ENCODE results near the gene DNAJC16. TPM values are rescaled to one million over a fixed set of nuclear protein-coding genes. Genes with fewer than 3 reads are reported as not detected.

DNAJC16 gene
- total and polyA plus RNA-seq, 2 of the 13 experiments (the other 11 are each of a cell fraction or from before 2014, with no cell fraction given): 11.4 to 15.4 TPM

DNA sequence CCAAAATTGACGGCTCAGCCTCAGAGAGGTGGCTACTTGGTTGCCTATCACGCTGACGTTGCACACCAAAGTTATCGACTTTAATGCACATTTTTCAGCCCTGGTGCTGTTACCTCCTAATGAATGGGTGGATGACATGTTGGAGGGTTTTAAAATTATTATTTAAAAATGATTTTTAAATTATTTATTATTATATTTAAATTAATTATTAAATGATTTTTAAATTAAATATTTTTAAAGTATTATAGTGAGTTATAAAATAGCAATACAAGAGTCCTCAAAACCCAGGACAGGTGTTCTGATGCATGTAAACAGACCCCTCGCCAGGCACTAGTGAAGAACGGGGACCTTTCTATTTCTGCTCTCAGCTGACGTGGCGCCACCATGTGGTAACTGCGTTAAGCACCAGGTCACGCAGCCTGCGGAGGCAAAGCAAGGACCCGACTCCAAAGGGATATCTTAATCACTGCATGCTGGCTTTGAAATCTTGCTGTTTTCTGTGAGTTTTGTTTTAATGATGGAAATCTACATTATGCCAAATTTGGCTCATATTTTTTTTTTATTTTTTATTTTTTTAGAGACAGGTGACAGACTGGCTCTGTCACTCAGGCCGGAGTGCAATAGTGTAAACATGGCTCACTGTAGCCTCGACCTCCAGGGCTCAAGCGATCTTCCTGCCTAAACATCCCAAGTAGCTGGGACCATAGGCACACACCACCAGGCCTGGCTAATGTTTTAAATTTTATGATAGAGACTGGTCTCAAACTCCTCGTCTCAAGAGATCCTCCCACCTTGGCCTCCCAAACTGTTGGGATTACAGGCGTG is 25.2 kb upstream of the DNAJC16 start:
- Histone ChIP-seq H3K4me3 (replicated peaks in 1 of 3; ENCODE audit: insufficient read depth in 1 of 3, low read depth in 2 of 3, low read length in 3 of 3) (no peak overlapping the region), H2AFZ (ENCODE audit: low read length) (no peak overlapping the region), H3K9ac (ENCODE audit: insufficient read depth, low read depth, low read length) (no peak overlapping the region), H3K4me2 (ENCODE audit: low read depth, low read length) (no peak overlapping the region), H3K36me3 (replicated peaks in 1 of 2; ENCODE audit: control insufficient read depth in 1 of 2, insufficient read depth in 2 of 2, low read length in 2 of 2) (peaks cover 2 to 17% of the 10 kb centered on the region in 2 experiments; a peak in 1 of 5 replicates), H4K20me1 (ENCODE audit: insufficient read depth, low read length) (no peaks in the 10 kb centered on the region), H3K27ac (ENCODE audit: extremely low read length, insufficient read depth, low read length) (no peak overlapping the region), H3K9me3 (ENCODE audit: low read length) (no peaks in the 10 kb centered on the region), H3K27me3 (ENCODE audit: control insufficient read depth in 1 of 2, insufficient read depth in 2 of 2, low read length in 2 of 2) (no peaks in the 10 kb centered on the region), H3K79me2 (ENCODE audit: insufficient read depth, low read length) (no peaks in the 10 kb centered on the region), H3K4me1 (ENCODE audit: insufficient read depth, low read length) (peaks cover 7% of the 10 kb centered on the region; the same call in 1 of the 2 replicates)
- no TSS peak for BruUV-seq (replicated peaks)
- peak; percentile 55 for DNase-seq (ENCODE audit: low spot score)
- ChIA-PET POLR2A (no interaction called here), CTCF (ENCODE audit: low intra/inter-chr PET ratio, low total read pairs) (interaction anchor here (1.1 kb wide), 1 partner anchor 178 kb away, joined by 5 read pairs; no protein-coding TSS in a partner anchor)
- peak; percentile 48 for FAIRE-seq
- WGBS (ENCODE audit: low lambda C conversion rate): 56% methylated on average over 17 of the region's 17 CpGs
- in situ Hi-C loops (cut with HindIII; ENCODE audit: extremely low pct_ligation_motif_present, low pct_unique_long_range_greater_than_20kb): no loop called here
- peak; percentile 86 for ATAC-seq
- intact Hi-C loops (cut with micrococcal nuclease; ENCODE audit: unreplicated experiment): no loop called here
- no peak for TF ChIP-seq ZNF878 (CRISPR knock-in tag; IDR thresholded peaks at IDR 0.05)
- no peak for TF ChIP-seq ZSCAN21 (CRISPR knock-in tag; IDR thresholded peaks at IDR 0.05; ENCODE audit: borderline replicate concordance)
- TF ChIP-seq STAG1 (CRISPR knock-in tag; IDR thresholded peaks at IDR 0.05): peak; percentile 67
- TF ChIP-seq, protein P1, sequence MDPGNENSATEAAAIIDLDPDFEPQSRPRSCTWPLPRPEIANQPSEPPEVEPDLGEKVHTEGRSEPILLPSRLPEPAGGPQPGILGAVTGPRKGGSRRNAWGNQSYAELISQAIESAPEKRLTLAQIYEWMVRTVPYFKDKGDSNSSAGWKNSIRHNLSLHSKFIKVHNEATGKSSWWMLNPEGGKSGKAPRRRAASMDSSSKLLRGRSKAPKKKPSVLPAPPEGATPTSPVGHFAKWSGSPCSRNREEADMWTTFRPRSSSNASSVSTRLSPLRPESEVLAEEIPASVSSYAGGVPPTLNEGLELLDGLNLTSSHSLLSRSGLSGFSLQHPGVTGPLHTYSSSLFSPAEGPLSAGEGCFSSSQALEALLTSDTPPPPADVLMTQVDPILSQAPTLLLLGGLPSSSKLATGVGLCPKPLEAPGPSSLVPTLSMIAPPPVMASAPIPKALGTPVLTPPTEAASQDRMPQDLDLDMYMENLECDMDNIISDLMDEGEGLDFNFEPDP (CRISPR knock-in tag; conservative IDR thresholded peaks at IDR 0.05): no peak
- no peak for TF ChIP-seq ZNF775 (CRISPR knock-in tag; IDR thresholded peaks at IDR 0.05; ENCODE audit: borderline replicate concordance)
- TF ChIP-seq, protein P2, sequence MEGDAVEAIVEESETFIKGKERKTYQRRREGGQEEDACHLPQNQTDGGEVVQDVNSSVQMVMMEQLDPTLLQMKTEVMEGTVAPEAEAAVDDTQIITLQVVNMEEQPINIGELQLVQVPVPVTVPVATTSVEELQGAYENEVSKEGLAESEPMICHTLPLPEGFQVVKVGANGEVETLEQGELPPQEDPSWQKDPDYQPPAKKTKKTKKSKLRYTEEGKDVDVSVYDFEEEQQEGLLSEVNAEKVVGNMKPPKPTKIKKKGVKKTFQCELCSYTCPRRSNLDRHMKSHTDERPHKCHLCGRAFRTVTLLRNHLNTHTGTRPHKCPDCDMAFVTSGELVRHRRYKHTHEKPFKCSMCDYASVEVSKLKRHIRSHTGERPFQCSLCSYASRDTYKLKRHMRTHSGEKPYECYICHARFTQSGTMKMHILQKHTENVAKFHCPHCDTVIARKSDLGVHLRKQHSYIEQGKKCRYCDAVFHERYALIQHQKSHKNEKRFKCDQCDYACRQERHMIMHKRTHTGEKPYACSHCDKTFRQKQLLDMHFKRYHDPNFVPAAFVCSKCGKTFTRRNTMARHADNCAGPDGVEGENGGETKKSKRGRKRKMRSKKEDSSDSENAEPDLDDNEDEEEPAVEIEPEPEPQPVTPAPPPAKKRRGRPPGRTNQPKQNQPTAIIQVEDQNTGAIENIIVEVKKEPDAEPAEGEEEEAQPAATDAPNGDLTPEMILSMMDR (CRISPR knock-in tag; IDR thresholded peaks at IDR 0.05): peak; percentile 80
- TF ChIP-seq MED8 (CRISPR knock-in tag; IDR thresholded peaks at IDR 0.05; ENCODE audit: insufficient replicate concordance): no peak
- TF ChIP-seq, protein P3, sequence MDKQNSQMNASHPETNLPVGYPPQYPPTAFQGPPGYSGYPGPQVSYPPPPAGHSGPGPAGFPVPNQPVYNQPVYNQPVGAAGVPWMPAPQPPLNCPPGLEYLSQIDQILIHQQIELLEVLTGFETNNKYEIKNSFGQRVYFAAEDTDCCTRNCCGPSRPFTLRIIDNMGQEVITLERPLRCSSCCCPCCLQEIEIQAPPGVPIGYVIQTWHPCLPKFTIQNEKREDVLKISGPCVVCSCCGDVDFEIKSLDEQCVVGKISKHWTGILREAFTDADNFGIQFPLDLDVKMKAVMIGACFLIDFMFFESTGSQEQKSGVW (CRISPR knock-in tag; IDR thresholded peaks at IDR 0.05; ENCODE audit: borderline replicate concordance): no peak
- TF ChIP-seq SP5 (CRISPR knock-in tag; IDR thresholded peaks at IDR 0.05; ENCODE audit: borderline replicate concordance, low read depth): no peak
- TF ChIP-seq AGO1 (IDR thresholded peaks at IDR 0.05; ENCODE audit: low read depth, low read length, poor library complexity, severe bottlenecking): no peak
- peak; percentile 51; the same call in 1 of the 2 replicates for TF ChIP-seq RAD21 (CRISPR knock-in tag; IDR thresholded peaks at IDR 0.05)
- TF ChIP-seq, protein P4, sequence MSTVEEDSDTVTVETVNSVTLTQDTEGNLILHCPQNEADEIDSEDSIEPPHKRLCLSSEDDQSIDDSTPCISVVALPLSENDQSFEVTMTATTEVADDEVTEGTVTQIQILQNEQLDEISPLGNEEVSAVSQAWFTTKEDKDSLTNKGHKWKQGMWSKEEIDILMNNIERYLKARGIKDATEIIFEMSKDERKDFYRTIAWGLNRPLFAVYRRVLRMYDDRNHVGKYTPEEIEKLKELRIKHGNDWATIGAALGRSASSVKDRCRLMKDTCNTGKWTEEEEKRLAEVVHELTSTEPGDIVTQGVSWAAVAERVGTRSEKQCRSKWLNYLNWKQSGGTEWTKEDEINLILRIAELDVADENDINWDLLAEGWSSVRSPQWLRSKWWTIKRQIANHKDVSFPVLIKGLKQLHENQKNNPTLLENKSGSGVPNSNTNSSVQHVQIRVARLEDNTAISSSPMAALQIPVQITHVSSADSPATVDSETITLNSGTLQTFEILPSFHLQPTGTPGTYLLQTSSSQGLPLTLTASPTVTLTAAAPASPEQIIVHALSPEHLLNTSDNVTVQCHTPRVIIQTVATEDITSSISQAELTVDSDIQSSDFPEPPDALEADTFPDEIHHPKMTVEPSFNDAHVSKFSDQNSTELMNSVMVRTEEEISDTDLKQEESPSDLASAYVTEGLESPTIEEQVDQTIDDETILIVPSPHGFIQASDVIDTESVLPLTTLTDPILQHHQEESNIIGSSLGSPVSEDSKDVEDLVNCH (CRISPR knock-in tag; IDR thresholded peaks at IDR 0.05): no peak
- TF ChIP-seq, protein P5, sequence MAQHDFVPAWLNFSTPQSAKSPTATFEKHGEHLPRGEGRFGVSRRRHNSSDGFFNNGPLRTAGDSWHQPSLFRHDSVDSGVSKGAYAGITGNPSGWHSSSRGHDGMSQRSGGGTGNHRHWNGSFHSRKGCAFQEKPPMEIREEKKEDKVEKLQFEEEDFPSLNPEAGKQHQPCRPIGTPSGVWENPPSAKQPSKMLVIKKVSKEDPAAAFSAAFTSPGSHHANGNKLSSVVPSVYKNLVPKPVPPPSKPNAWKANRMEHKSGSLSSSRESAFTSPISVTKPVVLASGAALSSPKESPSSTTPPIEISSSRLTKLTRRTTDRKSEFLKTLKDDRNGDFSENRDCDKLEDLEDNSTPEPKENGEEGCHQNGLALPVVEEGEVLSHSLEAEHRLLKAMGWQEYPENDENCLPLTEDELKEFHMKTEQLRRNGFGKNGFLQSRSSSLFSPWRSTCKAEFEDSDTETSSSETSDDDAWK (CRISPR knock-in tag; IDR thresholded peaks at IDR 0.05): no peak
- no peak for TF ChIP-seq ZNF883 (CRISPR knock-in tag; IDR thresholded peaks at IDR 0.05; ENCODE audit: not compliant biosample characterization)
- TF ChIP-seq SMC3 (IDR thresholded peaks at IDR 0.05; ENCODE audit: low read length): peak; percentile 74

Data from HepG2 (cell line).